Measurements from ENCODE around the gene TMSB15B. TPM values are rescaled to one million over a fixed set of nuclear protein-coding genes. Genes with fewer than 3 reads are reported as not detected.
"Not testable (repeated sequence)": the region's sequence is repeated elsewhere in the genome, so short reads cannot be mapped to it uniquely, and the experiment has no call there.

The TMSB15B gene
- 1 to 10 TPM in 2 of 4 donors, under 1 TPM in 2; 0.34 to 8.1 (median 1.2) TPM for total RNA-seq

DNA sequence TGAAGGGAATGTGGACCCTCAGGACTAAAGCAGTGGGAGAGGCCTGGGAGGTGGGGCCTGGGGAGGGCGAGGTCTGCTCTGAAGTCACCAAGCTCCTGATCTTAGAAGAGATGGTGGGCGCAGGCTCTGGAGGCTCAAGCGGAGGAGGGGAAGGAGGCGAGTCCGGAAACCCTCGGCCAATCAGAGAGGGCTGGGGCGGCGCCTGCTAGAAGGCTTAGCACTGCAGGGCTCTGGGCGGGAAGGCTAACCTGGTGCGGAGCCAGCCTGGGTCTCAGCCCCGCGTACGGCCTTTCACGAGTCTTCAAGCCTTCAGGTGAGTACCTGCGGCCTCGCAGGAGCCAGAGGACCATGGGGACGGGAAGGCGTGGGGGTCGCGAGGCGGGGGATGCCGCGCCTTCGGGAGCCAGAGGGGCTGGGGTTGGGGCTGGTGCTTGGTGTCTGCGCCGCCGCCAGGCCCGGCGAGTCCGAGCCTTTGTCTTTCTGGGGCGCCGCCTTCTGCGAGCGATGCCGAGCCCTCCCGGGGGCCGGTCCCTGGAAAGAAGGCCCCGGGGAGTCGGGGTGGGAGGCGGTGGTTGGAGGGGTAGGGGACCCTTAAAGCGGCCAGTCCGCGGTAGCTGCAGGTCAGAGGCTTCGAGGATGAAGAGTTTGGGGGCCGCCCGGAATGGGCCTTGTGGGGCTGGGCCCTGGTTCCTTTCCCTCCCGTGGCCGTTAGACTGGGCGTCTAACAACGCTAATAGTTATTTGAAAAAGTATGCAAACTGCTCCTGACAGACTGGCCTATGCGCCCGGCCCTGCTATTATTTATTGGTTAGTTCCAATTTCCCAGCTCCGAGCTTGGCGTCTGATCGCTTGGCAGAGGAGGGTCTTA, at the start of gene TMSB15B:
TMSB15B (plus strand) TSS at position 217 of the 868 bp plus-strand sequence.
- H3K27ac ChIP-seq; intact Hi-C loops (cut with DNase I); DNase-seq; H3K36me3 ChIP-seq; H3K4me1 ChIP-seq; H3K9me3 ChIP-seq; H3K27me3 ChIP-seq; H3K4me3 ChIP-seq (replicated peaks in 1 of 3): not testable (repeated sequence)
- no CpG with 5 or more reads among the region's 55 CpGs for WGBS, 2 donors

DNA sequence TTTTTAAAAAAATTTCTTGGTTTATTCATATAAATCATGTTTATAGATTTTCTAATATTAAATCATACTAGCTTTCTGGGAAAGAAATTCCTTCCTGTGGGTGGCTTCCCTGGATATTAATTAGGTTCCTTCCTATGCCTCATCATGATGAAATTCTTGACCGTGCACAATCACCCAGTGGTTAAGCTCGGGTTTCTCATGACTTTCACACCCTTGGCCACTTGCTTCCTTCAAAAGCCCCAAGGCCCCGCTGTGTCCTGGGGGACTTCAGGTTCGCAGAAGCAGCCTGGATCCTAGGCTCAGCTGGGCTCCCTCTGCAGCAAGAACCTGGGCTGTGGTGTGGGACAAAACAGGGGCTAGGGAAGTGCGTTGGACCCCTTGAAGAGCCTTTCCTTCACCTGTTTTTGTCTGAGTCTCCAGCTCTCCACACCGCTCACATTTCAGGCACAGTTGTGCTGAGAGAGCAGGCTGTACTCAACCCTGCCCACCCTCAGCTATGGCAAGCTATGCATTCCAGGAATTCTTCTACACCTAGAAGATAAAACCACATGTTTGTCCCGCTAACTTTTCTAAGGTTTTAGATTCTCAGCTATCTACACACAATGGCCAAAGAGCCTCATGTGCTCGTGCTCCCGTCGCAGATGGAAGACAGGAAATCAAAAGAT, 48.9 kb upstream of the TMSB15B start:
- Histone ChIP-seq H3K9me3 (no peaks in the 10 kb centered on the region), H3K4me1 (no peaks in the 10 kb centered on the region), H3K27ac (no peak overlapping the region), H3K4me3 (replicated peaks in 1 of 3) (no peak overlapping the region), H3K27me3 (no peaks in the 10 kb centered on the region), H3K36me3 (no peaks in the 10 kb centered on the region)
- no peak for TF ChIP-seq POLR2A (IDR thresholded peaks at IDR 0.05)
- TF ChIP-seq, protein P1, sequence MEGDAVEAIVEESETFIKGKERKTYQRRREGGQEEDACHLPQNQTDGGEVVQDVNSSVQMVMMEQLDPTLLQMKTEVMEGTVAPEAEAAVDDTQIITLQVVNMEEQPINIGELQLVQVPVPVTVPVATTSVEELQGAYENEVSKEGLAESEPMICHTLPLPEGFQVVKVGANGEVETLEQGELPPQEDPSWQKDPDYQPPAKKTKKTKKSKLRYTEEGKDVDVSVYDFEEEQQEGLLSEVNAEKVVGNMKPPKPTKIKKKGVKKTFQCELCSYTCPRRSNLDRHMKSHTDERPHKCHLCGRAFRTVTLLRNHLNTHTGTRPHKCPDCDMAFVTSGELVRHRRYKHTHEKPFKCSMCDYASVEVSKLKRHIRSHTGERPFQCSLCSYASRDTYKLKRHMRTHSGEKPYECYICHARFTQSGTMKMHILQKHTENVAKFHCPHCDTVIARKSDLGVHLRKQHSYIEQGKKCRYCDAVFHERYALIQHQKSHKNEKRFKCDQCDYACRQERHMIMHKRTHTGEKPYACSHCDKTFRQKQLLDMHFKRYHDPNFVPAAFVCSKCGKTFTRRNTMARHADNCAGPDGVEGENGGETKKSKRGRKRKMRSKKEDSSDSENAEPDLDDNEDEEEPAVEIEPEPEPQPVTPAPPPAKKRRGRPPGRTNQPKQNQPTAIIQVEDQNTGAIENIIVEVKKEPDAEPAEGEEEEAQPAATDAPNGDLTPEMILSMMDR (IDR thresholded peaks at IDR 0.05) = no peak
- no peak for DNase-seq
- intact Hi-C loops (cut with DNase I) = no loop called here
- WGBS, 2 donors = 66 to 71% methylated on average over 8 to 10 of the region's 10 CpGs

DNA sequence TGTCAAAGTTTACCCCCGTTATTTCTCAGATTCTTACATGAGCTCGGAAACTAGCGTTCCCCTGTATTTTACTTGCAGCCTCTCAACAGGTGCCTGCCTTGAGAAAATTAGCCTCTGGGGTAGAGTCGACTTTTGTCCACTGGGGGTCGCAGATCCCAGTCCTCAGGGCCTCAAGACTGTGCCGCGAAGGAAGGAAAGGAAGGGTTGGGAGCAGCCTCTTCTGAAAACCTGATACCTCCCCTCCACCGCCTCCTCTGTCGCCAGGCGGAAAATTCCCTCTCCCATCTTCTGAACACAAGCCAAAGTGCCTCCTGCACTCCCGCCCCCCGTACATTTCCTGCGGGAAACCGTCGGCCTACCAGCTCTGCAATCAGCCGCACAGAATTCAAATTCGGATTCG, 44.4 kb upstream of the TMSB15B start:
- WGBS, 2 donors = 1 to 10% methylated on average over 5 to 15 of the region's 18 CpGs

DNA sequence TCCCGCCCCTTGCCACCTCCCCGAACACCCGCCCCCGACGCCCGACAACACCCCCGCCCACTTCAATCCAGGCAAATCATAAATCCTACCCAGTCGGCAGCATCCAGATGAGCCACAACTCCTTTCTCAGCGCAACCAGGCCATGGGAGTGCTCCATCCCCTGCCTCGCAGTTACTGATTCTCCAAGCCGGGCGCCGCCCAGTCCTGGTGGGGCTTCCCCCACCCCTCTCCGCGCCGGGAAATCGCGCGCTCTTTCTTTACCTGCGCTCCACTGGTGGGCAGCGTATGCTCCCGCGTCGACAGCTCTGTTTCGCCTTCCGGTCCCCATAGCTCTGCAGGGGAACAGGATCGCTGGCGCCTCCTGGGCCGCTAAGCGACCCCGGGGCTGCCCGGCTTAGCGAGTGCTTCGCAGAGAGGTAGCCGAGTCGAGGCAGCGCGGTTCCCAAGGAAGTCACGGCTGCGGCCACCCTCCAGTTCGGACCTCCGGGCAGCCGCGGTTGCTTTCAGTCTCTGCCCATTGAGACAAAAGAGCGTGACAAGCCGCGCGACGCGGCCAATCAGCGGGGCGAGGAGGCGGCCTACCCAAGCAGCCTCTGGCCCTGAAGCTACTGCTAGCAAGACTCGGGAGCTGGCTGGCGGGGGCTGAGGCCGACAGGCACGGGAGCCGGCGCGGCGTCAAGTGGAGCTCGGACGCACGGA, 43.7 kb upstream of the TMSB15B start:
- 0% methylated on average over 4 to 8 of the region's 64 CpGs for WGBS, 2 donors
- peak; percentile 28 to 38 for DNase-seq

More for the DNA sequence above, 44.4 kb upstream of the TMSB15B start:
- peak; percentile 23 to 31 for DNase-seq
- TF ChIP-seq, protein P1 (IDR thresholded peaks at IDR 0.05) = peak in 2 of 6 experiments; percentile 35 to 42
- no peak for TF ChIP-seq POLR2A (IDR thresholded peaks at IDR 0.05)
- H3K27me3 ChIP-seq = no peaks in the 10 kb centered on the region
- intact Hi-C loops (cut with DNase I) = no loop called here
- H3K36me3 ChIP-seq = no peaks in the 10 kb centered on the region
- H3K4me1 ChIP-seq = no peaks in the 10 kb centered on the region
- no peaks in the 10 kb centered on the region for H3K9me3 ChIP-seq
- H3K4me3 ChIP-seq (replicated peaks in 1 of 3) = peak overlapping the region in 1 of 3 donors; percentile 27
- H3K27ac ChIP-seq = no peak overlapping the region

DNA sequence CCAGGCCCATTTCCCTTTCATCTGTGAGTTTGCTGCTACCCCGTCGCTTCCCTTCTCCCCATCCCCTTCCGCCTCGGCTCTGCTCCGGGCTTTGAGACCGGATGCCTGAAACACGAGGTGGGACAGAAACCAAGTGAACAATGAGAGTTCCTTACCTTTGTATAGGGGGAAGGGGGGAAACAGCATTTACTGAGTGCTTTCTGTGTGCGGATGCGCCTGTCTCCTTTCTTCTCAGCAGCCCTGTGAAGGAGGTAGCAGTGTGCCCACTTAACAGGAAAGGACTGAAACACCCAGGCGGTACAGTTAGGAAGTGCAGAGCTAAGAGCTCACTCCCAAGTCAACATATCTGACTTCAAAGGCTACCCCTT, 43.2 kb upstream of the TMSB15B start:
- no peaks in the 10 kb centered on the region for H3K4me1 ChIP-seq
- peak overlapping the region in 2 of 3 donors; percentile 52 to 56 for H3K27ac ChIP-seq
- no peaks in the 10 kb centered on the region for H3K36me3 ChIP-seq
- H3K9me3 ChIP-seq = no peaks in the 10 kb centered on the region
- peak overlapping the region in 2 of 3 donors; percentile 11 to 27 for H3K4me3 ChIP-seq (replicated peaks in 1 of 3)
- WGBS, 2 donors = 3 to 7% methylated on average over 5 to 10 of the region's 10 CpGs
- H3K27me3 ChIP-seq = no peaks in the 10 kb centered on the region
- intact Hi-C loops (cut with DNase I) = no loop called here
- DNase-seq = no peak
- no peak for TF ChIP-seq POLR2A (IDR thresholded peaks at IDR 0.05)
- TF ChIP-seq, protein P1 (IDR thresholded peaks at IDR 0.05) = peak in 1 of 6 experiments; percentile 16

More for the DNA sequence above, 43.7 kb upstream of the TMSB15B start:
- intact Hi-C loops (cut with DNase I) = no loop called here
- Histone ChIP-seq H3K4me3 (replicated peaks in 1 of 3) (peak overlapping the region in 2 of 3 donors; percentile 27), H3K27ac (peak overlapping the region in 2 of 3 donors; percentile 52 to 56), H3K36me3 (no peaks in the 10 kb centered on the region), H3K9me3 (no peaks in the 10 kb centered on the region), H3K4me1 (no peaks in the 10 kb centered on the region), H3K27me3 (no peaks in the 10 kb centered on the region)
- TF ChIP-seq, protein P1 (IDR thresholded peaks at IDR 0.05) = no peak
- TF ChIP-seq POLR2A (IDR thresholded peaks at IDR 0.05) = no peak

DNA sequence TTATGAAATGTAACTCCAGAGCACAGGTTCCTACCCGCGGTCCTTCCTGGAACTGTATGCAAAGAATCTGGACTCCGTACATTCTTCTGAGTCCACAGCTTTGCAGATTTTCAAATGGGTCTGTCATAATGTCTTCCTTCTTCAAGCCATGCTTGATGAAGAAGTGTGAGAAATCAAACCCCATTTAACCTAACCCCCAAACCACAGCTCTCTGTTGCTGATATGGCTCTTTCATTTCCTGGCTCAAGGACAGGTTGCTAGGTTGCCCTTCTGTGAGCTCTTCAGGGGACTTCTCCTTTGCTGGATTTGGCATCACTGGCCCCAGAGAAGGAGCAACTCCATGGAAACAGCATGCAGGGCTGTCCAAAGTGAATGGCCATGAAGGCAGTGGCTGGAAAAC, 41.9 kb upstream of the TMSB15B start:
- WGBS, 2 donors = 78 to 92% methylated on average over 3 of the region's 3 CpGs
- not testable (repeated sequence) for H3K36me3 ChIP-seq; H3K27me3 ChIP-seq; H3K27ac ChIP-seq; H3K4me1 ChIP-seq; H3K4me3 ChIP-seq (replicated peaks in 1 of 3); DNase-seq; H3K9me3 ChIP-seq
- intact Hi-C loops (cut with DNase I) = loop anchor here (5.0 kb wide), 1 partner anchor 92 kb away; the partner anchor contains the start of gene H2BW1

Measured in thyroid gland (tissue), 4 donors.